ENCODE data around the gene LARP4.

DNA sequence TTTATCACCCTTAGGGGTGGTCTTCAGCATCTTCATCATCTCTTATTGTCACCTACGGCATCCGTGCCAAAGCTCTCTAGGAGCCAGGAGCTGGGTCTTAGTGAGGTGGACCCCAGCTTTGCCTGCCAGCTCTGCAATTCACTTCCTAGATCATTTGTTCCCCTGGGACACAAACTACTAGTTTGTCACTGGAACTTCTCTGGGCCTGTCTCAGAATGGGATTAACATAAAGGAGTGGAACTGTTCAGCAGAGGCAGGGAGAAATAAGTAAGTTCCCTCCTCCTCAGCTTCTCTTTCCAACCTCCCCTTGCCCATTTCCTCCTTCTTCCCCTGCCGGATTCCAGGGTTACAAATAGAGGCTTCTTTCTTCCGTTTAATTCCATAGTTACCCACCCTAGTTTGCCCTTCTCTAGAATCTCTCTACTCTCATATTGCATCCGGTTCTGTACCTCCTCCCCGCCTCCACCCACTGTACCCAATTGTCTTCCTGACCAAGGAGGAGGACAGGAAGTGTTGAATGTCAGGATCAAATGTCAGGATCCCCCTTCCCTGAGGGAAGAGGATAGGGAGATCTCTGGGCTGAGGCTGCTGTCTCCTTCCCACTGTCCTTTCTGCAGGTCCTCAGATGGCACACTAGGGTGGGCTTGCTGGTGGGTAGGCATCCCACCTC lies 25.0 kb downstream of the LARP4 start:
- TF ChIP-seq CTCF (IDR thresholded peaks at IDR 0.05), result no peak
- no peak for TF ChIP-seq POLR2A (IDR thresholded peaks at IDR 0.05)

Data from right lobe of liver (tissue), 4 donors.